RPMI8226 (cell line): ENCODE measurements around the gene MRPL49.
"Not testable (repeated sequence)": the region's sequence is repeated elsewhere in the genome, so short reads cannot be mapped to it uniquely, and the experiment has no call there.

Experiments used
- DNase-seq: peaks from one replicate; pipeline ENCODE4 v3.0.0-alpha.2; 2015

Gene MRPL49

GRCh38 chr11:65172600-65172999 lies 50.5 kb downstream of the MRPL49 start:
- DNase-seq = no peak

GRCh38 chr11:65174571-65175010 lies 52.5 kb downstream of the MRPL49 start:
- not testable (repeated sequence) for DNase-seq
